Prostate gland (tissue), 2 donors: Measurements from ENCODE around the gene TNFRSF13B. TPM values are rescaled to one million over a fixed set of nuclear protein-coding genes. Genes with fewer than 3 reads are reported as not detected.

Source experiments
- DNase-seq: peaks from one replicate; pipeline ENCODE4 v3.0.0-alpha.2; 2019; ENCODE audit warnings: low spot score
- H3K27ac ChIP-seq, 2 donors: fragments of 200-600 bp; sonication (generic); 2 replicates each; pipeline ENCODE4 v1.5.1; 2017 to 2019
- H3K27me3 ChIP-seq: fragments of 200-600 bp; sonication (generic); replicated peaks from 2 replicates; pipeline ENCODE4 v1.5.1; 2019; ENCODE audit not compliant: insufficient read depth
- H3K36me3 ChIP-seq, 2 donors: fragments of 200-600 bp; sonication (generic); 1 replicate in 1 of 2; 2 replicates in 1 of 2; pipeline versions ENCODE4 v1.5.1 to v1.8.1; 2017 to 2019
- H3K4me1 ChIP-seq: fragments of 200-600 bp; sonication (generic); replicated peaks from 2 replicates; pipeline ENCODE4 v1.5.1; 2019
- H3K4me3 ChIP-seq, 2 donors: fragments of 200-600 bp; sonication (generic); 2 replicates each; pipeline ENCODE4 v1.5.1; 2017 to 2019
- H3K9me3 ChIP-seq: fragments of 200-600 bp; sonication (generic); 2 replicates; pipeline ENCODE4 v1.5.1; 2017
- CTCF ChIP-seq, 4 experiments: fragments of 200-600 bp in 2 of 4; fragments of 450-650 bp in 2 of 4; sonication (generic) in 2 of 4; IDR thresholded peaks; 1 replicate in 3 of 4; 2 replicates in 1 of 4; pipeline ENCODE4 v1.5.1; 2016 to 2019; ENCODE audit warnings: antibody characterized with exemption in 4 of 4, mild to moderate bottlenecking in 2 of 4, moderate library complexity in 2 of 4
- POLR2A ChIP-seq: fragments of 450-650 bp; IDR thresholded peaks from one replicate; pipeline ENCODE4 v1.6.1; 2016; ENCODE audit warnings: antibody characterized with exemption, mild to moderate bottlenecking
- POLR2AphosphoS5 ChIP-seq: sonication (generic); formaldehyde crosslinking; IDR thresholded peaks from one replicate; pipeline ENCODE4 v1.6.1; 2017; ENCODE audit warnings: antibody characterized with exemption
- WGBS: methylation state at CpG from one replicate; pipeline ENCODE4 v1.1.5; 2018; 5-methylcytosine and 5-hydroxymethylcytosine counted together
- intact Hi-C: fragments of 100-400 bp; cut with DNase I; formaldehyde crosslinking; loops from one replicate; pipeline ENCODE4 v1.14.2; 2022
- total RNA-seq, 2 donors: library from RNA; depleted of rRNA; stranded (reverse); fragments of >200 nt; gene quantifications; one replicate each; pipeline ENCODE4 v1.1.0, GENCODE V29; 2016

Gene TNFRSF13B
- total RNA-seq, 2 donors from 2014 or later, result not detected

- Histone ChIP-seq H3K4me3 (no peak overlapping the region), H3K27ac (no peak overlapping the region), H3K36me3 (no peaks in the 10 kb centered on the region), H3K9me3 (no peaks in the 10 kb centered on the region), H3K4me1 (no peaks in the 10 kb centered on the region), H3K27me3 (no peaks in the 10 kb centered on the region)
- DNase-seq, result no peak
- intact Hi-C loops, result no loop called here
- no peak for TF ChIP-seq POLR2AphosphoS5
- 80% methylated on average over 14 of the region's 14 CpGs for WGBS
Observed at GRCh38 chr17:16944334-16945135, 27.4 kb downstream of the TNFRSF13B start.

GRCh38 chr17:16943541-16944333 lies 28.2 kb downstream of the TNFRSF13B start:
- DNase-seq, result no peak
- WGBS, result 73% methylated on average over 16 of the region's 16 CpGs
- TF ChIP-seq CTCF (IDR thresholded peaks at IDR 0.05) (no peak), POLR2A (no peak)

GRCh38 chr17:16943032-16943352 lies 28.9 kb downstream of the TNFRSF13B start:
- WGBS, result 95% methylated on average over 3 of the region's 3 CpGs
- intact Hi-C loops, result no loop called here
- no peaks in the 10 kb centered on the region for H3K36me3 ChIP-seq
- TF ChIP-seq POLR2AphosphoS5 (no peak), CTCF (IDR thresholded peaks at IDR 0.05) (no peak), POLR2A (no peak)
- no peak overlapping the region for H3K27ac ChIP-seq
- DNase-seq, result no peak
- no peak overlapping the region for H3K4me3 ChIP-seq
- H3K4me1 ChIP-seq, result no peaks in the 10 kb centered on the region
- H3K9me3 ChIP-seq, result no peaks in the 10 kb centered on the region
- no peaks in the 10 kb centered on the region for H3K27me3 ChIP-seq

More at GRCh38 chr17:16943541-16944333, 28.2 kb downstream of the TNFRSF13B start:
- Histone ChIP-seq H3K4me1 (no peaks in the 10 kb centered on the region), H3K27ac (no peak overlapping the region), H3K4me3 (no peak overlapping the region), H3K9me3 (no peaks in the 10 kb centered on the region), H3K27me3 (no peaks in the 10 kb centered on the region), H3K36me3 (no peaks in the 10 kb centered on the region)
- intact Hi-C loops, result no loop called here

- TF ChIP-seq POLR2AphosphoS5 (no peak), POLR2A (no peak), CTCF (IDR thresholded peaks at IDR 0.05) (no peak)
- H3K36me3 ChIP-seq, result no peaks in the 10 kb centered on the region
- no peak overlapping the region for H3K4me3 ChIP-seq
- H3K27me3 ChIP-seq, result no peaks in the 10 kb centered on the region
- no peaks in the 10 kb centered on the region for H3K9me3 ChIP-seq
- no peak for DNase-seq
- no peaks in the 10 kb centered on the region for H3K4me1 ChIP-seq
- H3K27ac ChIP-seq, result no peak overlapping the region
- intact Hi-C loops, result no loop called here
- 88% methylated on average over 21 of the region's 21 CpGs for WGBS
Observed at GRCh38 chr17:16942141-16943031, 29.5 kb downstream of the TNFRSF13B start.
